Bronchial smooth muscle cell (primary cell): Measurements from ENCODE around the gene SPATA31C1. TPM values are rescaled to one million over a fixed set of nuclear protein-coding genes. Genes with fewer than 3 reads are reported as not detected.

Experiments
- total RNA-seq: library from RNA; depleted of rRNA; stranded (reverse); fragments of >200 nt; gene quantifications from 2 replicates; pipeline ENCODE4 v1.2.1, GENCODE V29; 2014

Gene SPATA31C1
- total RNA-seq, result not detected in 2 replicates

DNA sequence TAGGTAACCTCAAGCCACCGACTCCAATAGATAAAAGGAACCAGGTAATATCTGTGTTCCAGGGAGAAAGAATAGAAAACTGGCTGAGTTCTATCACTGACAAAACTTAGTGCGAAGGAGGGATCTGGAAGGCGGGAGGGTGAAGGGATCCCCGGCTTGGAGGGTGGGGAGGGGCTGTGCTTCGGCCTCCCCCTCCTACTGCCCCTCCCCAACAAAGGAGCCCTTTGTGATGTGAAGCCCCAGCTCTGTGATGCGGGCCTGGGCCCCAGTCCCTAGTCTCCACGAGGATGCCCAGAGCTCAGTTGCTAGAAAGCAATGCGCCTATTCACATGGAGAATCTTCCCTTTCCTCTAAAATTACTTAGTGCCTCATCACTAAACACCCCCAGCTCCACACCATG is at the start of gene SPATA31C1:
SPATA31C1 (plus strand) TSS at position 301 of the 400 bp plus-strand sequence.

DNA sequence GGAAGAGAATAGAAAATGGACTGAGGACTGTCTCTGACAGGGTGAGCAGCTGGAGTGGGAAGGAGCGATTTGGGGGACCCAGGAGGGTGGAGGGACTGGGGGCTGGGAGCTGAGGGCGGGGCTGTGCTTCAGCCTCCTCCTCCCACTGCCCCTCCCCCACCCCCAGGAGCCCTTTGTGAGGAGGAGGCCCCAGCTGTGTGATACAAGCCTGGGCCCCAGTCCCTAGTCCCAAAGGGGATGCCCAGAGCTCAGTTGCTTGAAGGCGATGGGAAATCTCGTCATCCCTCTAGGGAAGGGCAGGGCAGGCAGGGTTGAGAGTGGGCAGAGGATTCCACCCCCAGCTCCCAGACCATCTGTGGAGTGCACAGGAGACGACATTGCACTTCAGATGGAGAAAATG is 35.1 kb upstream of the SPATA31C1 start, which contains the start of gene SPATA31E1:
SPATA31E1 (plus strand) TSS at position 251 of the 400 bp plus-strand sequence; CDS start at position 266, 15 bp downstream.

Other genes starting within 250 kb of the SPATA31C1 start
- 596 and 746 TPM in 2 replicates for gene CTSL, start 191.8 kb upstream of the SPATA31C1 start, total RNA-seq
- under 0.01 TPM in 1 of 2 replicates, not detected in the other for gene SPATA31E1, start 35.1 kb upstream of the SPATA31C1 start, total RNA-seq
- 8.8 and 11.6 TPM in 2 replicates for gene CDK20, start 56.6 kb downstream of the SPATA31C1 start, total RNA-seq
- gene SPATA31C2, start 220.5 kb downstream of the SPATA31C1 start, total RNA-seq, result not detected in 2 replicates